GM18951 (cell line): ENCODE measurements around the gene CBLN1.

Experiments
- POLR2A ChIP-seq: IDR thresholded peaks from 4 replicates; pipeline ENCODE4 v1.6.1; 2011; ENCODE audit warnings: mild to moderate bottlenecking; ENCODE audit not compliant: insufficient read length, insufficient read depth; ENCODE audit errors: extremely low read depth
- in situ Hi-C: fragments of 300-500 bp; cut with MboI; formaldehyde crosslinking; loops from one replicate; pipeline ENCODE4 v1.12.0; 2022; ENCODE audit warnings: low sequenced_read_pairs, mixed read lengths, inconsistent platforms; ENCODE audit not compliant: unreplicated experiment

The CBLN1 gene

DNA sequence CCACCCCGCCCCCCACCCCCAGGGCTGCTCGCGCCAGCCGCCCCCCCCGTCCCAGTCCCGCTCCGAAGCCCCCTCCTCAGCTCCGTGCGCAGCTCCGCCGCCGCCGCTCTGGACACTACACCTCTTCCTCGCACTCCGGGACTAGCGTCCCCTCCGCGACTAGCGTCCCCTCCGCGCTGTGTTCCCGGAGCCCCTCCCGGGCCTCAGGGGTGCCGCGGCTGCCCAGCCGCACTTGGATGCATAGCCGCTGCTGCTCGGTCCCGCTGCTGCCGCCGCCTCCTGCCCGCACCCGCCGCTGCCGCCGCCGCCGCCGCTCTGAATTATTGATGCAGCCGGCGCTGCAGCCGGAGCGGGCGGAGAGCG, at the start of gene CBLN1:
CBLN1 (minus strand) TSS at position 359 of the 363 bp plus-strand sequence. CDS start 373 bp downstream, outside the sequence.
- no peak for TF ChIP-seq POLR2A
- in situ Hi-C loops = no loop called here

DNA sequence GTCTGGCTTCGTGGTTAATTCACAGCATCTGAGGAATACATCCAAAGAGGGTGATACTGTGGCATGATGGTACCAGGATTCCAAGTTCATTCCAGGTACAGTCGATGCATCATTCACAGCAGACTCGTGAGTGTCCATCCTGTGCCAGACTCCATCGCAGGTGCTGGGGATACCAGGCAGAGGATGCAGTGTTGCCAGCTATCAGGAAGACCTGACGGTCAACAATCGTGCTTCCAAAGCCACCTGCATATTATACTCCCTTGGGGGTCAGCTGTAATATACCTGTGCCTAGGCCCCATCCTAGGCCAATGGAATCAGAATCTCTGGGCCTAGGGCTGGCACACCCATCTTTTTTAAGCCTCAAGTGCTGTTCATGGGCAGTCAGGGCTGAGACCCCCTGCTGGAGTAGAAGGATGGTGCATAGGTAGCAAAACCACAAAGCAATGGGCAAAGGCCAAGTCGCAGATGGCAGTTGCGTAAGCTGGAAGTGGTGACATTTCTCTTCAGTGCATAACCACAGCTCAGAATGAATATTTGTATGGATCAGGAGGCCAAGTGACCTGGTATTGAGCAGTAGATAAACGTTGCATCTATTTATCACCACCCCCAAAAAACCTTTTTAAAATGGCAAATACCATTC, 49.0 kb upstream of the CBLN1 start:
- TF ChIP-seq POLR2A = no peak
- in situ Hi-C loops = no loop called here

GRCh38 chr16:49328325-49328724, 46.7 kb upstream of the CBLN1 start:
- in situ Hi-C loops = no loop called here
- no peak for TF ChIP-seq POLR2A

GRCh38 chr16:49327466-49327865, 45.8 kb upstream of the CBLN1 start:
- no peak for TF ChIP-seq POLR2A
- in situ Hi-C loops = no loop called here

DNA sequence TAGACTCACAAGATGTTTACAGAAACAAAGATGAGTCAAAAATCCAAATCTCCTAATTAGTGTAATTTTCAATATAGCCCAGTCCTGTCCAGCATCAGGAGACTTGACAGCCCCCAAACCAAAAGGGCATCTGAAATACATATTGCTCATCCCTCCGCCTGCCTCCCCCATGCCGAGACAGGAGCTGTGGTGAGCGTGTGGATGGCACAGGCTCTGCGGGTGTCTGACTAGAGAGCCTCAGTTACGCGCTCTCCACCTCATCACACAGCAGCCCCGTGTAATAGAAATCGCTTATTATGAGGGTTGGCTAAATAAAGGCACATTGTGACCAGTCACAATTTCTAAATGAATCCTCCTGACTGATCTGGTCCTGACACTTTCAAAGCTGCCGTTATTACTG, 43.1 kb upstream of the CBLN1 start:
- in situ Hi-C loops = no loop called here
- no peak for TF ChIP-seq POLR2A

- in situ Hi-C loops = no loop called here
- TF ChIP-seq POLR2A = no peak
Observed at GRCh38 chr16:49315602-49316001, 34.0 kb upstream of the CBLN1 start.

DNA sequence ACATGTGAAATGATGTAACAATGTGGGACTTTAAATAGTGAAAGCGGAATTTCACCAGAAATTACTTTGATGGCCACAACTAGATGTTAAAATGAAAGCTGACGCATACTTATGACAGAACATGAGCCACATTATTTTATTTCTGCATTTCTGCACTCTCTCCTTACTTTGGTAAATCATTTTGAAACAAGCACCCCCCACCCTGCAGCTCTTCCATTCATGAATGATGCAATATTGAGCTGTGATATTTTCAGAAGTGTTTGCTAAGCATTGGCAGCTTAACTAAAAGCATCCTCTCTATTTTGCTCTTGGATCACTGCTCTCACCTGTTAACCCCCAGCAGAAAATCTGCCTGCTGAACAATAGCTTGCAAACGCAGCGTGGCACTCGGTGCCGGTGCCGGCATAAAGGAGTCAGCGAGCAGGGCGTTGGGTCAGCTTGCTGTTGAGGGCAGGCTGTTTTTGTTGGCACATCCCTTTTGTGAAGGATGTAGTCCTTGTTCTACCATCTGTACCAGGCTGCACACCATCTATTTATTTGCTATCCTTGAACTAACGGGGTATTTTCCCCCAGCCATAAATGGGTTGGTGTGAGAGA, 30.8 kb upstream of the CBLN1 start:
- in situ Hi-C loops = no loop called here
- TF ChIP-seq POLR2A = no peak

GRCh38 chr16:49311823-49312222, 30.2 kb upstream of the CBLN1 start:
- no peak for TF ChIP-seq POLR2A
- in situ Hi-C loops = no loop called here

GRCh38 chr16:49307176-49307575, 25.5 kb upstream of the CBLN1 start:
- no peak for TF ChIP-seq POLR2A
- in situ Hi-C loops = no loop called here

GRCh38 chr16:49305406-49305805, 23.8 kb upstream of the CBLN1 start:
- in situ Hi-C loops = no loop called here
- no peak for TF ChIP-seq POLR2A

- no peak for TF ChIP-seq POLR2A
Observed at GRCh38 chr16:49292413-49292812, 10.8 kb upstream of the CBLN1 start.

GRCh38 chr16:49287572-49287971, 5.9 kb upstream of the CBLN1 start:
- TF ChIP-seq POLR2A = no peak
- in situ Hi-C loops = no loop called here

More at GRCh38 chr16:49292413-49292812, 10.8 kb upstream of the CBLN1 start:
- in situ Hi-C loops = no loop called here

DNA sequence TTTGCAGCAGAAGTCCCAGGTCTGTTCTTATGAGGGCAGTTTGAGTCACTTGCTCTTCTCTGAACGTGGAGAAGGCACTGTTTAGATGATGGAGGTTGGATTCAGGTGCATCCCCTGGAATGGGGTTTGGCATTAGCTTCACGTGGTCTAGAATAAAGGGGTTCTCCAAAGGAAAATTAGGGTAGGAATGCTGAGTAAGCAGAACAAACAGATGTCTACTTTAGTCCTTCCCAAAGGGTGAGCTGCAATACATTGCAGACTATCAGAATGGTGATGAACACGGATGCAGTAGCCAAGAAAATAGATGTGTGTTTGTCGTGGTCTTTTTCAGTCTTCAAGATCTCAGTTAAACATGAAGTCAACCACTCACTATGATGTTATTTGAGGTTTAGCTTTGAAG, 3.3 kb upstream of the CBLN1 start:
- in situ Hi-C loops = no loop called here
- TF ChIP-seq POLR2A = no peak

GRCh38 chr16:49283376-49284049, 1.9 kb upstream of the CBLN1 start:
- in situ Hi-C loops = no loop called here
- TF ChIP-seq POLR2A = no peak

DNA sequence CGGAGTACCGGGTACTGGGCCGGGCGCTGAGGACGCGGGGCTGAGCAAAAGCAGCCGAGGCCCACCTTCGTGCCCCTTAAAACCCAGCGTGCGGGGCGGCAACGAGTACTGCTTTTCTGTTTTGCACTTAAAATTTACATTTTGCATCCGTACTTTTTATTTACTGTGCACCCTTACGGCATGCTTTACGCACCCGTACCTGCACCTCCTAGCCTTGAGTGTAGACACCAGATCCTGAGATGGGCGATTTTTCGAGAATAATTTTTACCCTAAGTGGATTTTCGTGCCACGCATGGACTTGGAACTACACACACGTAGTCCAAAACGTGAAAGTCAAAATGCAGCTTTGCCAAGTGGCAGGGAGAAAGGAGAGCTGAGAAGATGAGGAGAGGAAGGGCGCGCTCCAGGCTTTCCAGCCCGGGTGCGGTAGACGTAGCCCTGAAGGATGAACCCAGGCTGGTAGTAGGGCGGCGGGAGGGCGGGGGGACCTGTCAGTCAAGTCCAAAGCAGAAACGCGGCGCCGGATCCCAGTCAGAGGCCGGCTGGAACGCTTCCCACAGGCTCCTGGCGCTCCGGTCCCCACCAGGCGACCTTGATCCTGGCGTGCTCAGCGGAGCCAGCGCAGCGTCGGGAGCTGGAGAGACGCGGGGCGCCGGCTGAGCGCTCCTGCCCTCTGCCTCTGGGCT, 1.2 kb upstream of the CBLN1 start:
- TF ChIP-seq POLR2A = no peak
- in situ Hi-C loops = no loop called here
